Activated CD4-positive, CD25-positive, alpha-beta regulatory T cell treated with anti-CD3 and anti-CD28 coated beads, Interleukin-2, amount 50 U/mL, for 16 hours (primary cell): Measurements from ENCODE around the gene PARVB.

Source experiments
- DNase-seq: peaks from one replicate; pipeline ENCODE4 v3.0.0-alpha.2; 2020; ENCODE audit warnings: low read depth, low spot score

Gene PARVB

DNA sequence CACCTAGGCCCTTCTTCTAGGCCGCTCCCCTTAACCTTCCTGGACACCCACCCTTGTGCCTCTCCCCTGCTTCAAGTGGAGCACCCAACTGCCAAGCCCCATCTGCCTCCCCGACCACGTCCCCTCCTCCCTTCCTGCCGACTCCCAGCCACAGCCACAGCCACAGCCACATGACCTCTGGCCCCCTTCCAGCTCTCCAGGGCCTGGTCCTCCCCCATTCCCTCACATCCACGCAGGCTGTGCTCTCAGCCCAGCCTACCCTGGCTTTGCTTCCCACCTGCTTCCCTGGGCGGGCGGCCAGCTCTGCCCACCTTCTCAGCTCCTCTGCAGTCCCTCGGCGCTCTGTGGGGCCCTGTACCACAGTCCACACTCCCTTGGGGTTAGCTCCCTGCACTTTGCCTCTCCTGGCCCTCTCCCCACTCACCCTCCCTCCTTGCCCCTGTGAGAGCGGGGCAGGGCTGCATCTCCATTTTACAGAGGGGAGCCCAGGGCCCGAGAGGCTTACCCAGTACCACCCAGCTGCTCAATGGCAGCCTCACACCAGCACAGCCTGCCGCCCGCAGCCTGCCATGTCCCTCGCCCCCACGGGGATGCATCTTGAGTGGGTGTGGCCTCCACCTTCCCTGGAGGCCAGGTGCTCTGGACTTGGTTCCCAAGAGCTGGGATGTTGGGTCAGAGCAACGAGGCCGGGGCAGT, 176.9 kb downstream of the PARVB start:
- DNase-seq = no peak

DNA sequence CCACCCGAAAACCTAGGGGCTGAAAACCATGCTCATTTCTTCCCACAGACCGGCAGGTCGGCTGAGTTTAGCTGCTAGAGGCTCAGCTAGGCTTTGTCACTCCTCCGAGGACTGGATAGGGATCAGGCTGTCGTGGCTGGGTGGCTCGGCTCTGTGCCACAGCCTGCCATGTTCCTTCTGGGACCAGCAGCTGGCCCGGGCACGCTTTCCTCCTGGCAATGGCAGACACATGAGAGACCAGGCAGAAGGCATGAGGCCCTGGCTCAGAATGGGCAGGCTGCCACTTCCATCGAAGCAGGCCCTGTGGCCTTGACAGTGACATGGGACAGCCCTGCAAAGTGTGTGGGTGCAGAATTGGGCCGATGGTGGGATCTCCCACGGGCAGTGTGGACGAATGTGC, 177.6 kb downstream of the PARVB start:
- DNase-seq = no peak

DNA sequence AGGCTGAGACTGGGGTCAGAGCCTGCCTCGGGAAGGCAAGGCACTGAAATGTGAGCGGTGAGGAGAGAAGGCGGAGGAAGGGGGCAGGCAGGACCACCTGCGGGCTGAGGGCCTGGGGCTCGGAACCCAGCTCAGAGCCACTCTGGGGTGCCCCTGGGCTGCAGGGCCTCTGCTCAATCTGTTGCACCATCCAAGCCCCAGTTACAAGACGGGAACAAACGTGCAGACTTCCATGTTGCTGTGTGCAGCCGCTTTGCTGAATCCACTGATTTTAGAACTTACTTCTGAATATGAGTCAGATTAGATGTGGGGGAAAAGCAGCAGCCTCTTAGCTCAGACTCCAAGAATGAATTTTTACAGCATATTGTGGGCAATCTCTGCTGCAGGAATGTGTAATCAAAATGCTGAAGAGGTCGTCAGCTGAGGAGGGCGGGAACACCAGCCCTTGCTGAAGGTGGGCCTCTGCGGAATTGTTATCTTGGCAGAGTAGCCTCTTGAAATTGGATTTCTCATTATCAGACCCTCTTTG, 178.2 kb downstream of the PARVB start:
- no peak for DNase-seq

DNA sequence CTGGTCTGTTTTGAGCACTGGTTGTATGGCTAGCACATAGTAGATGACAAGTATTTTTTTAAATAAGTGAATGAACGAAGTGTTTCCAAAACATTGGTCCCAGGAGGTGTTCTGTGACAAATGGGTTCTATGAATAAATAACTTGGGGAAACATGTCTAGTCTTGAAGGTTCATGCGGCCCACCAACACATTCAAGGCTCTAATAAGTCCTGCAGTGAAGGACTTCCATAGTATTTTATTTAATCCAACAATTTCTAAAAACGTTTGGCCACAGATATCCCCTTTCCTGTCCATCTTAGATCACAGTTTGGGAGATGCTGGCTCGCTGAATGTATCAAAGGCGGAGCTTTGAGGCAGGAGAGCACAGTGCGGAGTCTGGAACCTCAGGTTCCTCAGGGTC, 179.1 kb downstream of the PARVB start:
- DNase-seq = no peak

DNA sequence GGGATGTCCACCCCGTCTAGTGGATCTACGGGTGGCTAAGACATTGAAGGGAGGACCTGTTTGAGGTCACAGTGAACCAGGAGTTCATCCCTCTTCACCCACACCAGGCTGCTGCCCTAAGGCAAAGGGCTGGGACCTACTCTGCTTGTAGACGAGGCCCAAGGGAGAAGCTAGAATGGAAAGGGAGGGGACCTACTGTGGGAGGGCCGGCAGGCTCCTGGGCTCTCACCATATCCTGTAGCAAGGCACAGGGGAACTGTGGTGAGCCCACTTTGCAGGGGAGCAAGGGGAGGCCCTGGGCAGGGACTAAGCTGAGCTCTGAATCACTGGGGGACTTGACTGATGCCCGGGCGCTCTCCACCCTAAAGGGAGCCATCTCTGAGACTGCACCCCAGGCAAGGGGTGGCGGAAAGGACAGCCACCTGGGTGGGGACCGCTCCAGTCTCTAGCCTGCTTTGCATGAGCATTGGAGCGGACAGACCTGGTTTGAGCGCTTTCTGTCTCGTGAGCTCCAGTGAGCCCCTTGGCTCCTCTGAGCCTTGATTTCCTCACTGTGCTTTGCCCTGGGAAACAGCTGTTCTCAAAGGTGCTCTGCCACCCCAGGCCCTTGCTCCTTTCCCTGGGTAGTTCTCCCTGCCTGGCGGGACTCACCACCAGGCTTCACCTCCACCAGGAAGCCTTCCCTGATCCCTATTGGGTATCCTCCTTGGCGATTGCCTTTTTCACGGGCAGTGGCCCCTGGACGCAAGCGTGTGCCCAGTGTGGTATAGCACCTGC, 180.8 kb downstream of the PARVB start:
- DNase-seq = no peak

DNA sequence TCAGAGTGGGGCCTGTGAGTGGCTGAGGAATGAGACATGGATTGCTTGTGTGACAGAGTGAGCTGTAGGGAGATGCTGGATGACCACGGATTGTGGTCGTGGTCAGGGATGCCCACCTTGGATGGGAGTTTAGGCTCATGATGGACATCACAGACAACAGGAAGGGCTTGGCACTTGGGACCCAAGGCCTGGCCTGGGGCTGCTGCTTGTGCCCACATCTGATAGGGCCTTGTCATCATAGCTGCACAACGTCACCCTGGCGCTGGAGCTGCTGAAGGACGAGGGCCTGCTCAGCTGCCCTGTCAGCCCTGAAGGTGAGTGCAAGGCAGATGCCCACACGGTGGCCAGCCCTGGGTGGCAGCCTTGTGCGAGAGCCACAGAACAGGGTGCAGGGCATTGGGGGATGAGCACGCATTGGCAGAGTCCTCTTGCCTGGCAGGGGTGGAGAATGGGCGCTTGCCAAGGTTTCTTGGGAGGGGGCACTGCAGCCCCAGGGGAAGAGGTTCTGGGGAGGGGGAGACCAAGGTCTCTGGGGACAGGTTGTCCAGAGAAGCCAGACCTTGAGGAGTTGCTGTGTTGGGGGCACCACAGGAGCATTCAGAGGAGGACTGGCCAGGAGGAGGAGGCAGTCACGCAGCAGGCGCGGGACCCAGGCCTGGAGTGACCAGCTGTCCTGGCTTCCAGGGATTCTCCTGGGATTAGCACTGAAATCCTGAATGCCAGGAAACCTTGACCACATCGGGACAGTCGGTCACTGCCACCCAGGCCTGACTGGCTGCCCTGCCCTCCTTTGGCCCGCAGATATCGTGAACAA, 181.6 kb downstream of the PARVB start:
- DNase-seq = no peak

DNA sequence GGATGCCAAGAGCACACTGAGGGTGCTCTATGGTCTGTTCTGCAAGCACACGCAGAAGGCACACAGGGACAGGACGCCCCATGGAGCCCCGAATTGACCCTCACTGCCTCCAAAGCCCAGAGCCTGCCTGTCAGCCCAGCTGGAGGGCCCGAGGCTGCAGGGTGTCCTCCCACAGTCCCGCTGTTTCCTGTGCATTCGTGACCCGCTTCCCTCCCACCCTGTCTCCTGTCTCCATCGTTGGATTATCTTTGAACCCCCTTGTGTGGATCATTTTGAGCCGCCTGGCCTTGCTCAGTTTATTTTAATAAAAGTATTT, 182.2 kb downstream of the PARVB start:
- DNase-seq = no peak

DNA sequence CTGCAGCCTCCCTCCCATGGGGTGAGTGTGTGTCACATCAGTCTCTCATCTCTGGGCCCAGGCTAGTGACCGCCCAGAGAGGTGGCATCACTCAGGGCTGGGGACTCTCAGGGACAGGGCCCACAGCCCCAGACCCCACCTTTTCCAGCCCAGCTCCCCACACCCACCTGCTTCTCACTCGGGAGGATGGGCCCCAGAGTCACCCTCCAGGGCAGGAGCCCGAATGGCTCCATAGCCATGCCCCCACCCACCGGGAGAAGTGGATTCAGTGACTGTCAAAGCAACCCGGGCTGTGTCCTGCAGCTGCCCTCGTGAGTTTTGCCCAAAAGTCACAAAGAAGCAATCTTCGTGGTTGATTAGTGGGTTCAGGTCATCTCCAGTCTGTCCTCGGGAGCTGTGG, 182.6 kb downstream of the PARVB start:
- DNase-seq = no peak

DNA sequence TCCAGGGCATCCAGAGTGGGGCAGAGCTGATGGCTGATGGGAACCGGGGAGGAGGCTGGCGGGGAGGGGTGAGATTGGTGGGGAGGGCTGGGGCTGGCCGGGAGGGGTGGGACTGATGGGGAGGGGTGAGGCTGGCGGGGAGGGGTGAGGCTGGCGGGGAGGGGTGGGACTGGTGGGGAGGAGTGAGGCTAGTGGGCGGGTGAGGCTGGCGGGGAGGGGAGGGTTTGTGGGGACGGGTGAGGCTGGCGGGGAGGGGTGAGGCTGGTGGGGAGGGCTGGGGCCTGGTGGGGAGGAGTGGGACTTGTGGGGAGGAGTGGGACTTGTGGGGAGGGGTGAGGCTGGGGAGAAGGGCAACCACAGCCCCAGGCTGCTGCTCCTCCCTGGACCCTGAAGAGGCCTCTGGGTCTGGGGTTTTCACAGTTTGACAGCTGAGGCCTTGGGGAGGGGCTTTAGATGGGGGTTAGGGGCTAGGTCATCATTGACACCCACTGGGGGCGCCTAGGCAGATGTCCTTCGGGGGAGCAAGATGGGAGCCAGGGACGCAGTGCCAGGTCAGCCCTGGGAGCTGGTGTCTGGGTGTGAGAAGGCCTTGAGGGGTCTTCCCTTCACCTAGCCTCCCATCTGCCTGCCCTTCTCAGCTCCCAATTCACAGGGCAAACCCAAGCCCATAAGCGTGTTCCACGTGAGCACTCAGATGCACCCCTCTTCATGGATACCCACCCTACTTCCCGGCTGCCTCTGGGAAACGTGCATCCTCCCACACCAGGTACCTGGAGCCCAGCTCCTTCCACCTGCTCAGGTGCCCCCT, 183.3 kb downstream of the PARVB start:
- no peak for DNase-seq

DNA sequence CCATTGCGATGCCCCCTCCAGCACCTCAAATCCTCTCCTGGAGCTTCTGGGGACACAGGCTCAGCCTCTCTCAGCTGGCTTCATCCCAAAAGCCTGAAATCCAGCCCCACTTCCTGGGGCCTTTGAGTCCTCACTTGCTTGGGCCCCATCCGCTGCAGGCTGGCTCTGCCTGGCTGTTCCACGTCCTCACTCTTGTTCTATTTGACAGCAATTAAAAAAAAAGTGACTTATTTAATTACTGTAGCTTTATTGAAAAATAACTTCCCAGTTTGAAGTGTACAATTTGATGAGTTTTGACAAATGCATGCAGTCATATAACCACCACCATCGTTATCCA, 183.8 kb downstream of the PARVB start:
- DNase-seq = no peak

DNA sequence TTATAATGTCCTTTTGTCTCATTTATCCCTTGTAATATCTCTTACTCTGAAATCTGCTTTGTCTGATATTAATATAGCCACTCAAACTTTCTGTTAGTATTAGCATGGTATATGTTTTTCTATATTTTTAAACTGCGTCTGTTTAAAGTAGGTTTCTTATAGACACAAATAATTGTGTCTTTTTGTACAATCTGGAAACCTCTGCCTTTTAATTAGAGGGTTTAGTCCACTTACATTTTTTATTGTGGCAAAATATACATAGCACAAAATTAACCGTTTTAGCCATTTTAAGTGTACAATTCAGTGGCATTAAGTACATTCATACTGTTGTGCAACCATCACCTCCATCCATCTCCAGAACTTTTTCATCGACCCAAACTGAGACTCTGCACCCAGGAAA, 185.2 kb downstream of the PARVB start:
- DNase-seq = no peak

DNA sequence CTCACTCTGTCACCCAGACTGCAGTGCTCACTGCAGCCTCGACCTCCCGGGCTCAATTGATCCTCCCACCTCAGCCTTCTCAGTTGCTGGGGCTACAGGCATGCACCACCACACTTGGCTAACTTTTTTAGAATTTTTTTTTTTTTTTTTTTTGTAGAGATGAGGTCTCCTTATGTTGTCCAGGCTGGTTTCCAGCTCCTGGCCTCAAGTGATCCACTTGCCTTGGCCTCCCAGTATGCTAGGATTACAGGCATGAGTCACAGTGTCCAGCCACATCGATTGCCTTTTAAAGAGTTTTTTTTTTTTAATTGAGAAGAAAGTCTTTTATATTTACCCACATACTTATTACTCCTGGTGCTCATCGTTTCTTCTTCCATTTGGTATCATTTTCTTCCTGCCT, 186.6 kb downstream of the PARVB start:
- no peak for DNase-seq

DNA sequence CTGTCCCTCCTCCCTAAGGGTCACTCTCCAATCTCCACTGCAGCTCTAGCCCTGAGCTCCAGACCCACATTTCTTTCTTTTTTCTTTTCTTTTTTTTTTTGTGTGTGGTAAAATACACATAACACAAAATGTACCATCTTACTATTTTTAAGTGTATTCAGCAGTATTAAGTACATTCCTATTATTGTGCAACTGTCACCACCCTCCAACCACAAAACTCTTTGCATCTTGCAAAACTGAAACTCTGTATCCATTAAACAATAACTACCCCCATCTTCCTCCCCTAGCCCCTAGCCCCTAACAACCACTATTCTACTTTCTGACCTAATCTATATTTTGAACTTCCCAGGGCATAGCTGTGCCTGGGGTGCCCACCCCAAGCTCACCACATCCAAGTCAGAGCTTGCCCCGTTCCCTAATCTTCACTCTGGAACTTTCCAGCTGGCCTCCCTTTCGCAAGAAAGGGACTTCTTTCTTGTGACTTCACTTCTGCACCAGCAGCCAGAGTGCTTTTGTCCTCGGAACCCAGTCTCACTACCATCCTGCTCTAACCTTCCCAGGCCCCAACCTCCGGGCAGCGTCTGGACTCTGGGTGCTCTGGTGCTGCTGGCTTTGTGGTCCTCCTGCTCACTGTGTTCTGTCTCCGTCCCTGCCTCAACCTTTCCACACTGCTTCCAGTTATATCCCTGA, 187.3 kb downstream of the PARVB start:
- no peak for DNase-seq

DNA sequence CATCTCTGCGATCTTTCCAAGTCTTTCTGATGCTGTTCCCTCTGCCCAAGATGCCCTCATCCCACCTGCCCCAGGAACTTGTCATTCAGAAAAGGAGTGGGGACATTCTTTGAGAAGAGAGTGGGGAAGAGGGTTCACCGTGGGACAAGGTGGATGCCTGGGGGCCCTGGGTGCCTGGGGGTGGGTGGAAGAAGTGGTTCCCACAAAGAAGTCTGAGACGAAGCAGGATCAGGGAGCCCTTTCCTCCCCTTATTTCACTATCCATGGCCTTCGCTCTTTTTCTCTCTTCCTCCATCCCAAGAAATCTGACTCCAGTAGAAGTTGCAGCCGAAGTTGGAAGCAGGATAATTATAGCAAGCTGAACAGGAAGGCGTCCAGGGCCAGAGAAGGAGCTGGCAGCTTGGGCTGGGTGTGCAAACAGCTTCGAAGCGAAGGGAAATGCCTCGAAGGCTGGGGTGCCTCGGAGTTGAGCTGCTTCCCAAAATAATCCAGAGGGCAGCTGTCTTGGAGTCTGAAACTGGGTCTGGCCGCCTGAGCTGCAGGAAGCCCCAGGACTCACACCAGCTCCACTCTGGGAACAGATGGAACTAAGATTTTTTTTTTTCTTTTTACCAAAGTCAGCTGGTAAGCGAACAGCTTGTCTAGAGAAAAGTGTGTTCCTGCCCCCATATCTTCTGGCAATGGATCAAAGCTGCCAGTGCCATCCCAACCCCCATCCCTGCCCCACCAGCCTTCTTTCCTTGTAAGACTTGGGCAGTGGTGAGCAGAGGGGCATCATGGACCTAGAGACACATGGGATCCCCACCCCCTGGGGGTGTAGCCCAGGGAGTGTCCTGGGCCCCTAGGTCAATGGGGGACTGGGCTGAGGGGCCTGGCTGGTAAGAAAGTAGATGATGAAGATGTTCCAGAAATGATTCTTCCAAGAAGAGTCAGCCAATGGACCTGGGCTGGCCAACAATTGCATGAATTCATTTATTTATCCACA, 188.1 kb downstream of the PARVB start:
- no peak for DNase-seq

DNA sequence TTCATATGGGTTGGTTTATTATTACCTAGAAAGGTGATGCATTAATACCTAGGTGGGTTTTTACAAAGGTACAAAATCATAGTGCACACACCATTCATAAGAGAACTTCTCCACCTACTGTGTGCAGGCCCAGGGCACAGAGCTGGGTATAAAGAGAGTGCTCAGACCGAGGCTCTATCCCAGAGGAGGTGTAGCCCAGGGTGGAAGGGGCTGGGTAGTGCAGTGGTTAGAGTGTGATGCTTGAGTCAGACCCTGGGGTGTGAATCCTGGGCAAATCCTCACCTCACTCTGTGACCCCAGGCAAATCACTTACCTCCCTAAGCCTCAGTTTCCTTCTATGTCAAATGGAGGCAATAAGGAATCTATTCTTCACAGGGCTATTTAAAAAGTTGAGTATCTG, 188.8 kb downstream of the PARVB start:
- DNase-seq = no peak

DNA sequence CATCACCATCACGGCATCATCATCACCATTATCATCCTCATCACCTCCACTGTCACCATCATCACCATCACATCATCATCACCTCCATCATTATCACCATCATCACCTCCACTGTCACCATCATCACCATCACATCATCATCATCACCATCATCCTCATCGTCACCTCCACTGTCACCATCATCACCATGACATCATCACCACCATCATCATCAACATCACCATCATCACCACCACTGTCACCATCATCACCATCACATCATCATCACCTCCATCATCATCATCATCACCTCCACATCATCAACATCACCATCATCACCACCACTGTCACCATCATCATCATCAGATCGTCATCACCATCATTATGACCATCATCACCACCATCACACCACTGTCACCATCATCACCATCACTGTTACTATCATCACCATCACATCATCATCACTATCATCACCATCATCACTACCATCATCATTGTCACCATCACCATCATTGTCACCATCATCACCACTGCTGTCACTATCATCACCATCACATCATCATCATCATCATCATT, 189.5 kb downstream of the PARVB start:
- DNase-seq = no peak

DNA sequence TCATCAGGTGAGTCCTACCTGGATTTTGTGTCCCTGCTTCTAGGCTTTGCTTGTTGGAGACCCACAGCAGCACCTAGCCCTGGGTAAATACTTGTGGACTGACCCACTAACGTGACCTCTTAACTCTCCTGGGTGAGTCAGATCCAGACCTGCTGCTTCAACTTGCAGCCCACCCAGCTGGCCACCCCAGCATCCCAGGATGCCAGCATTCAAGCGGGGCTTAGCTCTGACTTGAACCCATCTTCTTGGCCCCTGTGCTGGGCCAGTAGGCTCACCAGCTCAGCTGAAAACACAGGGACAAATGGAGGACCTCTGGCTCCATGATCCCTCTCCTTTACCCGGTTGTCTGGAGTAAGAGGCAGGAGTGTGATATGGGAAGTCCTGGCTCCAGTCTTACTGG, 190.1 kb downstream of the PARVB start:
- DNase-seq = no peak

DNA sequence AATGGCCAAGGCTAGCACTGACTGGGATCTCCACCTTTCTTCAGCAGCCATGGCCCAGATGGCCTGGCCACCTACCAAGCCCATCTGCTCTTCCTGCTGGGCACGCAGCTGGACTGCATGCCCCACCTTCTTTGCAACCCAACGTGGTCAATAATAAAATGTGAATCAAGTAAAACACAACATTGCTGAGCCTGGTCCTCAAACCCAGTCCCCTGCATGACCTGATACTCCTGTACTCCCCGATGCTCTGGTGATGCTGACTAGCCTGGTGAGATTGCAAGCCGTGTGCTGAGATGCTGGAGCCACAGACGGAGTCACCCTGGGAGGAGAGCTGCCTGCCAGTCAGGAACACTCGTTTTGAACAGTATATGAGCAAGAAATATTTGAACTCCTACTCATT, 190.7 kb downstream of the PARVB start:
- DNase-seq = no peak

DNA sequence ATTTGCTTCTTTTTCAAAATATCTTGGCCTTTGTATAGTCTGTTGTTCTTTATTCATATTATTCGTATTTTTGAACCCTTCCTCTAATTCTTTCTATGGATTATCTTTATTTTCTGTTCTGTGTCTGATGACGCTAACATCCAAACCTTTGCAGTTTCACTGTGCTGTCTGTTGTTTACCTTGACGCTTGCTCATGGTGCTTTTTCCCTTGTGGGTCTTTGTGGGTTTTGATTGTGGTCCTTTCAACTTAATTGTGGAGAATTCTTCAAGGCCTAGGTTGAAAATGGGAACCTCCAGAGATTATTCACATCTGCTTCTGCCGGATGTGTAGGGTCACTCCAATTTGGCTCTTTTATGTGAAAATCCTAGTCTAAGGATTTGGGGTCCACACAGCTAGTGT, 191.2 kb downstream of the PARVB start:
- no peak for DNase-seq

DNA sequence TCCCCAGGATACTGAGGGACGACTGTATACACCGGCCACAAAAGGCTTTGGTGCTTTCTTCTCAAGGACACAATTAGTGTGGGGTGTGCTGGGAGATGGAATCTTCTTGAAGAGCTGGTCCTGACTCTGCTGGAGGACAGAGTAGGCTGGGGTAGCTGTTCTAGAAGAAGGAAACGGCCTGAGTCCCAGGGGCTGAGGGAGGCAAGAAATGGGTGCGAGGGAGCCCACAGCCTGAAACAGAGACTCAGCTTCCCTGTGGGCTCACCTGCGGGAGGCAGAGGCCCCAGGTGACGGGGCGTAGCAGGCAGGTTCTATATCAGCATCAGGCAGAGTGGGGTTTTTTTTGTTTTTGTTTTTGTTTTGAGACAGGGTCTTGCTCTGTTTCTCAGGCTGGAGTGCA, 193.2 kb downstream of the PARVB start:
- DNase-seq = no peak
